ENCODE data around the gene NPPA.

Gene NPPA

GRCh38 chr1:11842154-11843041, 5.2 kb downstream of the NPPA start:
- no peak for DNase-seq (ENCODE audit: low spot score)

GRCh38 chr1:11841245-11842153, 6.1 kb downstream of the NPPA start:
- DNase-seq (ENCODE audit: low spot score) = no peak

- no peak for DNase-seq (ENCODE audit: low spot score)
Observed at GRCh38 chr1:11839727-11840705, 7.6 kb downstream of the NPPA start.

DNA sequence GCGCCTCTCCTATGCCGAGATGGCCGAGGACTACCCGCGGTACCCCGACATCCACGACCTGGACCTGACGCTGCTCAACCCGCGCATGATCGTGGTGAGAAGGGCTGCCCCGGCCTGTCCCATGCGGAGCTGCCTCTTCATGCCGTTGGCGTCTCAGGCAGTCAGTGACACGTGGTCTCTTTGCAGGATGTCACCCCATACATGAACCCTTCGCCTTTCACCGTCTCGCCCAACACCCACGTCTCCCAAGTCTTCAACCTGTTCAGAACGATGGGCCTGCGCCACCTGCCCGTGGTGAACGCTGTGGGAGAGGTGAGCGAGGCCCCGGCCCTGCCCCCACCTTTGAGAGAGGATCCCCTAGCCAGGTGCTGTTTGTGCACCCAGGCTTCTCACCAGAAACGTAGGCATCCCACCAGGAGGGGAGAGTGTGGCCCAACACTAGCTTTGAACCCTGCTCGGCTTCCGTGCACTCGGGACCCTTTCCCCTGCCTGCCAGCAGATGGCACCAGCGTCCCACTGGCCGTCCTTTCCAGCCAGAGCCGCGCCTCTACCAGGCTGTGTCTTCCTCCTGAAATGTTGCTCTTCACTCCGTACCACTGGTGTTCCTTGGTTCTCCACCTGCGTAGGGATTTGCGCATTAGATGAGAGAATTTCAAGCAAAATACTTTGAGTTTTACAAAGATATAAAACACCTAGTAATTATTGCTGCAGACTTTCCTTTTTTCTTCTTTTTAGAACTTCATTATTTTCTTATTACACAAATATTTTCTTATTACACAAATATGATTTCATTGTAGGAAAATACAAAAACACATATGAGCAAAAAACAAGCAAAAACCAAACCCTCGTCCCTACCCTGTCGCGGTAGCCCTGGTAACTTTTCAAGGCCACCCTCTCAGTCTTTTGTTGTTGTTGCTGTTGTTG, 9.0 kb downstream of the NPPA start:
- DNase-seq (ENCODE audit: low spot score) = no peak

GRCh38 chr1:11837767-11838348, 9.7 kb downstream of the NPPA start:
- no peak for DNase-seq (ENCODE audit: low spot score)

GRCh38 chr1:11836955-11837766, 10.4 kb downstream of the NPPA start:
- DNase-seq (ENCODE audit: low spot score) = no peak

DNA sequence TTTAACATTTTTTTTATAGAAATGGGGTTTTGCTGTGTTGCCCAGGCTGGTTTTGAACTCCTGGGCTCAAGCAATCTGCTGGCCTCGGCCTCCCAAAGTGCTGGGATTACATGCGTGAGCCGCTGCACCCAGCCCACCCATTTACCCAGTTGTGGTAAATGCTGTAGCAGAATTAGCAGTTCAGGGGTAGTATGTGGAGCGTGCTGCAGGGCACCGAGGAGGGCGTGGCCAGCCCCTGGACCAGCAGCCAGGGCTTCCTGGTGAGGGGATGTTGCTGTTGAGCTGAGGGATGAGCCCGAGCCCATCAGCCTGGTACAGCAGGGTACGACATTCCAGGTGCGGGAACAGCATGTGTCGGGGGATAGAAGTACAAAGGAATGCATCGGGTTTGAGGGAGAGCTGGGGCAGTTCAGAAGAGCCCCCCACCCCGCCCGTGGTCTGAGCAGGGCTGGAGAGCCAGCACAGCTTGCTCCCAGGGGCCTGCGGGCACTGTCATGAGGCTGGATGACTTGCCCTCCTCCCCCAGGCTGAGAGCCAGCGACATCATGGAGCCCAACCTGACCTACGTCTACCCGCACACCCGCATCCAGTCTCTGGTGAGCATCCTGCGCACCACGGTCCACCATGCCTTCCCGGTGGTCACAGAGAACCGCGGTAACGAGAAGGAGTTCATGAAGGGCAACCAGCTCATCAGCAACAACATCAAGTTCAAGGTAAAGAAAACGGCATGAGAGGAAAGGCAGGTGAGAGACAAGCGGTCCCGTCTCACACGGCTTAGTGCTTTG, 11.9 kb downstream of the NPPA start:
- DNase-seq (ENCODE audit: low spot score) = no peak

DNA sequence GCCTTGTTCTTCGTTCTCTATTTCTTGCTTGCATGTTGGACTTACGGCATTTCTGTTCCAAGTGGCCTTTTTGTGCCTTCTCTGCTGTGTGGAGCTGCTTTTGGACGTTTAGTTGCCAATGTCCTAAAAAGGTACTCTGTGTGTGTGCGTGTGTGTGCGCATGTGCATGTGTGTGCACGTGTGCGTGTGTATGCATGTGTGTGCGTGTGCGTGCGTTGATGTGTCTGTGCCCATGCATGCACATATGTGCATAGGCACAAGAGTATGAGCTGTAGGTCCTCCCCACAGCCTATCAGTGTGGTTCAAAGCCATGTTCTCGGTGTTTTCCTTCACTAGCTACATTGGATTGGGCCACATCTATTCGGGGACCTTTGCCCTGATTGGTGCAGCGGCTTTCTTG, 13.7 kb downstream of the NPPA start:
- no peak for DNase-seq (ENCODE audit: low spot score)

DNA sequence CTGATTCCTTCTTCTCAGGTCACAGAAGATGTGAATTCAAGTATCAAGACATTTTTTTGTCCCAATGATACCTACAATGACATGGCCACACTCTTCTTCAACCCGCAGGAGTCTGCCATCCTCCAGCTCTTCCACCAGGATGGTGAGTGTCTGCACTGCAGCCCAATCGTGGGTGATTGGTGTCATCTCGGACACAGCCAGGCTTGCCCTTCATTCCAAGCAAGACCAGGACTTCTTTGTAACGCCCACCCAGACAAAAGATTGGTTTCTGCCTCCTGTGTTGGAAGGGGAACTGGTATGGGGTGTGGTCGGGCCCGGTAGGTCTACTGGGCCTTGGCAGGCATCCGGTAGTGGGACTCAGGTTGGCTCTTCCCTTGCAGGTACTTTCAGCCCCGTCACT, 14.1 kb downstream of the NPPA start:
- no peak for DNase-seq (ENCODE audit: low spot score)

GRCh38 chr1:11831945-11832725, 15.4 kb downstream of the NPPA start:
- DNase-seq (ENCODE audit: low spot score) = no peak

DNA sequence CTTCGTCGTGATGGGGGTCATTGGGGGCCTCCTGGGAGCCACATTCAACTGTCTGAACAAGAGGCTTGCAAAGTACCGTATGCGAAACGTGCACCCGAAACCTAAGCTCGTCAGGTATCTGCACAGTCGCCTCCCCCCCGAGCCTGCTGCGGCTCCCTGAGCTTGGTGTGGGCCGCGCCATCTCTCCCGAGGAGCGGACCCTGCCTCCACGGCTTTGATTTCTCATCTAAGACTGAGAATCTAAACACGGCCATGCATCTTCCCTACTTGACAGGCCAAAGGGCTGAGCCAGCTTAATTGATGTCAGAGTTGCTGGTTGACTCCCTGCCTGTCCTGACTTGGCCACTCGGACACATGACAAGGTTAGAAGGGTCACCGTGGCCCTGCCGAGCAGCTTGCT, 19.1 kb downstream of the NPPA start:
- no peak for DNase-seq (ENCODE audit: low spot score)

DNA sequence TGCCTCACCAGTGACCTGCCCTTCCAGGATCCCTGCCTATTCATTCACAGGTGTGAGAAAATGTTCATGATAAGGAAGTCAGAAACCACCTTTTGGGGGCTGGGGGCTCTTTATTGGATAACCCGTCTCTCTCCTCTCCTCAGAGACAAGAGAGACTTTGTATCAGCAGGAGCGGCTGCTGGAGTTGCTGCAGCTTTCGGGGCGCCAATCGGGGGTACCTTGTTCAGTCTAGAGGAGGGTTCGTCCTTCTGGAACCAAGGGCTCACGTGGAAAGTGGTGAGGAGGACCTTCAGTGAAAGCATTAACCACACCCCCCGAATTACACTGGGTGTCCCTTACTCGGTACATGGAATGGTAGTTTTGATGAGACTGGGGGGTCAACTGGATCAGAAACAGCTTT, 20.6 kb downstream of the NPPA start:
- no peak for DNase-seq (ENCODE audit: low spot score)

DNA sequence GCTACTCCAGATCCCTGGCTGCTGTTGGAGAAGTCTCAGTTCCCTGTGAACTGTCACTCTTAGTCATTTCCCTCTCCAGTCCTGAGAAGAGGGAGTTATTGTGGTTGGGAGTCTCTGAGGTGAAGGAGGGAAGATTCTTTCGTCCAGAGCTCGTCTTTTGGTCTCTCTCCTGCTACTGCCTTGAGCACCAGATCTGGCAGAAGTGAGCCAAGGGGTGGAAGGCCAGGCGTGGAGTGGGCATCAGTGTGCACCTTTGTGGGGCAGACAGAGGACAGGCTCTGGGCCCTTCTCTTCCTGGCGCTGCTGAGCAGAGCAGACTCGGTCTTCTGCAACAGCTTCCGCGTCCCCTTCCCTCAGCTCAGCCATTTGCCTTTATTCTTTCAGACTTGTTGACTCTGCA, 22.5 kb downstream of the NPPA start:
- DNase-seq (ENCODE audit: low spot score) = no peak

GRCh38 chr1:11823366-11824137, 24.0 kb downstream of the NPPA start:
- no peak for DNase-seq (ENCODE audit: low spot score)

DNA sequence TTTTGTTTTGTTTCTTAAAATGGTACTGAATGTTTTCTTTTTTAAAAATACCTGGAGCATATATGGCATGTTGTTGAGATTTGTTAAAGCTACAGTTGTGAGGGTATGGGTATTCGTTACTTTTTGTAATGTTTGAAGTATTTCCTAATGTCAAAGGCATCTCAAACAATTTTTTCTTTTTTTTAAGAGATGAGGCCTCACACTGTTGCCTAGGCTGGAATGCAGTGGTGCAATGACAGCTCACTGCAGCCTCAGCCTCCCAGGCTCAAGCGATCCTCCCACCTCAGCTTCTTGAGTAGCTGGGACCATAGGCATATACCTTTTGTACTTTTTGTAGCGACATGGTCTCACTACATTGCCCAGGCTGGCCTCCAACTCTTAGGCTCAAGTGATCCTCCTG, 25.5 kb downstream of the NPPA start:
- no peak for DNase-seq (ENCODE audit: low spot score)

GRCh38 chr1:11817192-11817591, 30.4 kb downstream of the NPPA start:
- no peak for DNase-seq (ENCODE audit: low spot score)

DNA sequence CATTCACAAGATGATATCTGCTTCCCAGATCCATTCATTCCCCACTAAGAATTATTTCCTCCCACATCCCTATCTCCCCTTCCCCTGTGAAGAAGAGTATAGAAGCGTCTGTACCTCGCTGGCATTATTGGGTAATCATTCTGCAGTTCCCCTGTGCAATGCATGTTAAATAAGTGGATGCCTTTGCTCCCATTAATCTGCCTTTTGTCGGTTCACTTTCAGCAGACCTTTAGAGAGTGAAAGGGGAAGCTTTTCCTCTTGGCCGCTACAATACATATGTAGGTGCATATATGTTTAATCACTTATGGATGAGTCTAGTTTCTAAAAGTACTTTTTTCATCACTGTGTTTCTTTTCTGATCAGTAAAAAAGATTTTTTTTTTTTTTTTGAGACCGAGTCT, 34.6 kb downstream of the NPPA start:
- no peak for DNase-seq (ENCODE audit: low spot score)
